Measurements from ENCODE around the gene ADAMTS14. TPM values are rescaled to one million over a fixed set of nuclear protein-coding genes. Genes with fewer than 3 reads are reported as not detected.
"Not testable (repeated sequence)": the region's sequence is repeated elsewhere in the genome, so short reads cannot be mapped to it uniquely, and the experiment has no call there.

The ADAMTS14 gene
- total and polyA plus RNA-seq, 12 donors: under 0.01 to 1.2 (median 0.34) TPM; not detected in 3

DNA sequence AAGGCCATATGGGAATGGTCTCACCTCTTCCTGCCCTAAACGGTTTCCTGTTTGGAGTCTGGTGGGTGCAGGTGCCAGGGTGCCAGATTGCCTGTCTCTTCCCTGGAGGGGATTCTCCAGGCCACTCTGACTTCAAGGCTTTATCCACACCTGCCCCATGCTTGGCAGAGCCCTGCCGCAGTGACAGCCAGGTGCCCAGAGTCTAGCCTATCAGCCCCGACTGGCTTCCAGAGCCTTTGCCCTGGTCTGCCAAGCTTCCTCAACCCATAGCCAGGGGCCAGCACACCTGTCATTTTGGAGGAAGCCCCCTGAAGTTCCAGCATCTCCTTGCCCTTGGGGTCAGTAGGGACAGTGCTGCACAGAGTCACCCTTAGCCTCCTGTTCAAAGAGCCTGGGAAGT, 91.3 kb downstream of the ADAMTS14 start:
- no peak overlapping the region for H3K4me3 ChIP-seq
- intact Hi-C loops (cut with DNase I): loop anchor here in 1 of 2 donors (5.0 kb wide), 1 partner anchor 216 kb away; no protein-coding TSS in a partner anchor
- H3K36me3 ChIP-seq (replicated peaks in 1 of 2): no peaks in the 10 kb centered on the region
- 58 to 79% (median 70%) methylated on average over 3 of the region's 3 CpGs for WGBS, 4 donors
- H3K9me3 ChIP-seq (replicated peaks in 1 of 3): no peaks in the 10 kb centered on the region
- no peak overlapping the region for H3K27ac ChIP-seq
- no peaks in the 10 kb centered on the region for H3K27me3 ChIP-seq
- no peak for DNase-seq
- no peak for TF ChIP-seq POLR2A (IDR thresholded peaks at IDR 0.05)
- TF ChIP-seq, protein P1, sequence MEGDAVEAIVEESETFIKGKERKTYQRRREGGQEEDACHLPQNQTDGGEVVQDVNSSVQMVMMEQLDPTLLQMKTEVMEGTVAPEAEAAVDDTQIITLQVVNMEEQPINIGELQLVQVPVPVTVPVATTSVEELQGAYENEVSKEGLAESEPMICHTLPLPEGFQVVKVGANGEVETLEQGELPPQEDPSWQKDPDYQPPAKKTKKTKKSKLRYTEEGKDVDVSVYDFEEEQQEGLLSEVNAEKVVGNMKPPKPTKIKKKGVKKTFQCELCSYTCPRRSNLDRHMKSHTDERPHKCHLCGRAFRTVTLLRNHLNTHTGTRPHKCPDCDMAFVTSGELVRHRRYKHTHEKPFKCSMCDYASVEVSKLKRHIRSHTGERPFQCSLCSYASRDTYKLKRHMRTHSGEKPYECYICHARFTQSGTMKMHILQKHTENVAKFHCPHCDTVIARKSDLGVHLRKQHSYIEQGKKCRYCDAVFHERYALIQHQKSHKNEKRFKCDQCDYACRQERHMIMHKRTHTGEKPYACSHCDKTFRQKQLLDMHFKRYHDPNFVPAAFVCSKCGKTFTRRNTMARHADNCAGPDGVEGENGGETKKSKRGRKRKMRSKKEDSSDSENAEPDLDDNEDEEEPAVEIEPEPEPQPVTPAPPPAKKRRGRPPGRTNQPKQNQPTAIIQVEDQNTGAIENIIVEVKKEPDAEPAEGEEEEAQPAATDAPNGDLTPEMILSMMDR (IDR thresholded peaks at IDR 0.05): no peak
- no peaks in the 10 kb centered on the region for H3K4me1 ChIP-seq (replicated peaks in 1 of 2)

DNA sequence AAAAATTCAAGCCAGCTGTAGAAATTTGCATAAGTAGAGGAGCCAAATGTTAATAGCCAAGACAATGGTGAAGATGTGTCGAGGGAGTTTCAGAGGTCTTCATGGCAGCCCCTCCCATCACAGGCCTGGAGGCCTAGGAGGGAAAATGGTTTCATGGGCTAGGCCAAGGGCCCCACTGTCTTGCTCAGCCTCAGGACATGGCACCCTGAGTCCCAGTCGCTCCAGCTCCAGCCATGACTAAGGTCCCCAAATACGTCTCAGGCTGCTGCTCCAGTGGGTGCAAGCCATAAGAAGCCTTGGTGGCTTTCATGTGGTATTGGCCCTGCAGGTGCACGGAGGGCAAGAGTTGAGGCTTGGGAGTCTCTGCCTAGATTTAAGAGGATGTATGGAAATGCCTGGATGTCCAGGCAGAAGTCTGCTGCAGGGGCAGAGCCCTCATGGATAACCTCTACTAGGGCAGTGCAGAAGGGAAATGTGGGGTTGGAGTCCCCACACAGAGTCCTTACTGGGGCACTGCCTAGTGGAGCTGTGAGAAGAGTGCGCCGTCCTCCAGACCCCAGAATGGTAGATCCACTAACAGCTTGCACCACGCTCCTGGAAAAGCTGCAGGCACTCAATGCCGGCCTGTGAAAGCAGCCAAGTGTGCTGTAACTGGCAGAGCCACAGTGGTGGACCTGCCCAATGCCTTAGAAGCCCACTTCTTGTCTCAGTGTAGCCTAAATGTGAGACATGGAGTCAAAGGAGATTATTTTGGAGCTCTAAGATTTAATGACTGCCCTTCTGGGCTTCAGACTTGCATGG, 93.7 kb downstream of the ADAMTS14 start:
- TF ChIP-seq POLR2A (IDR thresholded peaks at IDR 0.05): no peak
- TF ChIP-seq, protein P1 (IDR thresholded peaks at IDR 0.05): no peak
- H3K9me3 ChIP-seq (replicated peaks in 1 of 3): no peaks in the 10 kb centered on the region
- H3K4me3 ChIP-seq: no peak overlapping the region
- DNase-seq: peak in 1 of 7 donors; percentile 0
- 85 to 97% (median 95%) methylated on average over 7 to 8 of the region's 8 CpGs for WGBS, 4 donors
- H3K36me3 ChIP-seq (replicated peaks in 1 of 2): no peaks in the 10 kb centered on the region
- intact Hi-C loops (cut with DNase I): no loop called here
- no peak overlapping the region for H3K27ac ChIP-seq
- no peaks in the 10 kb centered on the region for H3K4me1 ChIP-seq (replicated peaks in 1 of 2)
- no peaks in the 10 kb centered on the region for H3K27me3 ChIP-seq

DNA sequence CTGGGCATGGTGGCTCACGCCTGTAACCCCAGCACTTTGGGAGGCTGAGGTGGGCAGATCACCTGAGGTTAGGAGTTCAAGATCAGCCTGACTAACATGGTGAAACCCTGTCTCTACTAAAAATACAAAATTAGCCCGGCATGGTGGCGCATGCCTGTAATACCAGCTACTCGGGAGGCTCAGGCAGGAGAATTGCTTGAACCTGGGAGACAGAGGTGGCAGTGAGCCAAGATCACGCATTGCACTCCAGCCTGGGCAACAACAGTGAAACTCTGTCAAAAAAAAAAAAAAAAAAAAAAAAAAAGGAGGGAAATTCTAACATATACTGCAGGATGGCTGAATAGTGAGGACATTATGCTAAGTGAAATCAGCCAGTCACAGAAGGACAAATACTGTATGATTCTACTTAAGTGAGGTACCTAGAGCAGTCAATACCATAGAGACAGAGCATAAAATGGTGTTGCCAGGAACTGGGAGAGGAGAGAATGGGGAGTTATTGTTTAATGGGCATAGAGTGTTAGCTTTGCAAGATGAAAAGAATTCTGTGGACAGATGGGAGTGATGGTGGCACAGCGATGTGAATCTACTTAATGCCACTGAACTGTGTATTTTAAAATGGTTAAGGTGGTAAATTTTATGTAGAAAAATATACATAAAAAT, 95.8 kb downstream of the ADAMTS14 start:
- WGBS, 4 donors: 79 to 82% (median 80%) methylated on average over 6 of the region's 6 CpGs
- H3K9me3 ChIP-seq (replicated peaks in 1 of 3); H3K36me3 ChIP-seq (replicated peaks in 1 of 2); H3K27me3 ChIP-seq; H3K27ac ChIP-seq; intact Hi-C loops (cut with DNase I); H3K4me3 ChIP-seq; H3K4me1 ChIP-seq (replicated peaks in 1 of 2): not testable (repeated sequence)
- peak in 1 of 7 donors; percentile 48 for DNase-seq

DNA sequence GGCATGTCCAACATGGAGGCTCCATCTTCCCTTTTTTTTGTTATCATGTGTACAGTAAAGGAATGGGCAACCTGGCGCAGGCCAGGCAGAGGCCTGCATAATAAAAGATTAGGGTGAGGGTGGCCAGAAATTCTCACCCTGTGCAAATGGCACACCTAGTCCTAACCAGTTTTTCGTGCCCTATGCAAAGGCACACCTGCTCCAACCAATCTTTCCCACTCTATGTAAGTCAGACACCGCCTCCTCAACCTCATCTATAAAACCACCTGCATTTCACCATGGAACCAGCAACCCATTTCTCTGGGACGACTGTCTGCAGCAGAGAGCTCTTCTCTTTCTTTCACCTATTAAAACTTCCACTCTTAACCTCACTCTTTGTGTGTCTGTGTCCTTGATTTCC, 96.8 kb downstream of the ADAMTS14 start:
- Histone ChIP-seq H3K4me1 (replicated peaks in 1 of 2) (no peaks in the 10 kb centered on the region), H3K36me3 (replicated peaks in 1 of 2) (no peaks in the 10 kb centered on the region)
- TF ChIP-seq, protein P1 (IDR thresholded peaks at IDR 0.05): no peak
- no peak for TF ChIP-seq POLR2A (IDR thresholded peaks at IDR 0.05)

More for the DNA sequence above, 96.8 kb downstream of the ADAMTS14 start:
- no peaks in the 10 kb centered on the region for H3K27me3 ChIP-seq
- no peak overlapping the region for H3K4me3 ChIP-seq
- no peak overlapping the region for H3K27ac ChIP-seq
- intact Hi-C loops (cut with DNase I): no loop called here
- peak in 1 of 7 donors; percentile 18 for DNase-seq
- H3K9me3 ChIP-seq (replicated peaks in 1 of 3): no peaks in the 10 kb centered on the region
- 81 to 92% (median 88%) methylated on average over 4 of the region's 4 CpGs for WGBS, 4 donors

Measured in adrenal gland (tissue), 12 donors.